Stimulated activated CD4-positive, alpha-beta T cell treated with anti-CD3 and anti-CD28 coated beads, Interleukin-1b, Interleukin-23, amount 100 ng/mL, for 4 hours (primary cell): ENCODE measurements around the gene TSPAN4.

ENCODE experiments used
- DNase-seq, 2 donors: peaks; one replicate each; pipeline ENCODE4 v3.0.0-alpha.2; 2020; ENCODE audit warnings: low read depth in 2 of 2

The TSPAN4 gene

GRCh38 chr11:849951-850774 lies 7.5 kb downstream of the TSPAN4 start:
- no peak for DNase-seq

GRCh38 chr11:850775-851763 lies 8.4 kb downstream of the TSPAN4 start:
- DNase-seq = no peak

GRCh38 chr11:852762-853161 lies 10.1 kb downstream of the TSPAN4 start:
- no peak for DNase-seq

- DNase-seq = no peak
Observed at GRCh38 chr11:853682-854448, 11.2 kb downstream of the TSPAN4 start.

- DNase-seq = no peak
Observed at GRCh38 chr11:854601-855329, 12.1 kb downstream of the TSPAN4 start.

- DNase-seq = no peak
Observed at GRCh38 chr11:855330-855674, 12.7 kb downstream of the TSPAN4 start.

- no peak for DNase-seq
Observed at GRCh38 chr11:855796-856195, 13.1 kb downstream of the TSPAN4 start.

- DNase-seq = no peak
Observed at GRCh38 chr11:856397-856796, 13.7 kb downstream of the TSPAN4 start.

- no peak for DNase-seq
Observed at GRCh38 chr11:858053-858761, 15.6 kb downstream of the TSPAN4 start.

GRCh38 chr11:858762-859339 lies 16.2 kb downstream of the TSPAN4 start:
- DNase-seq = no peak

GRCh38 chr11:859394-860131 lies 16.9 kb downstream of the TSPAN4 start:
- DNase-seq = no peak

GRCh38 chr11:860234-861104 lies 17.8 kb downstream of the TSPAN4 start:
- DNase-seq = no peak

- no peak for DNase-seq
Observed at GRCh38 chr11:861105-861479, 18.4 kb downstream of the TSPAN4 start.

- DNase-seq = no peak
Observed at GRCh38 chr11:862081-862661, 19.5 kb downstream of the TSPAN4 start.

GRCh38 chr11:862696-863022 lies 20.0 kb downstream of the TSPAN4 start:
- no peak for DNase-seq

GRCh38 chr11:863023-863909 lies 20.6 kb downstream of the TSPAN4 start:
- DNase-seq = no peak
